DOHH2 (cell line): ENCODE measurements around the gene HAO1.

ENCODE experiments used
- EZH2phosphoT487 ChIP-seq: fragments of 200-600 bp; sonication (generic); IDR thresholded peaks from 2 replicates; pipeline ENCODE4 v1.6.1; 2017; ENCODE audit warnings: borderline replicate concordance, mild to moderate bottlenecking, antibody characterized with exemption, low read length, moderate library complexity, mixed read lengths
- TF ChIP-seq, protein P1 (sequence below): fragments of 200-600 bp; sonication (generic); IDR thresholded peaks from one replicate; pipeline ENCODE4 v1.5.1; 2014; ENCODE audit warnings: antibody characterized with exemption, mild to moderate bottlenecking, low read depth, low read length; ENCODE audit not compliant: poor library complexity, severe bottlenecking

DNA sequence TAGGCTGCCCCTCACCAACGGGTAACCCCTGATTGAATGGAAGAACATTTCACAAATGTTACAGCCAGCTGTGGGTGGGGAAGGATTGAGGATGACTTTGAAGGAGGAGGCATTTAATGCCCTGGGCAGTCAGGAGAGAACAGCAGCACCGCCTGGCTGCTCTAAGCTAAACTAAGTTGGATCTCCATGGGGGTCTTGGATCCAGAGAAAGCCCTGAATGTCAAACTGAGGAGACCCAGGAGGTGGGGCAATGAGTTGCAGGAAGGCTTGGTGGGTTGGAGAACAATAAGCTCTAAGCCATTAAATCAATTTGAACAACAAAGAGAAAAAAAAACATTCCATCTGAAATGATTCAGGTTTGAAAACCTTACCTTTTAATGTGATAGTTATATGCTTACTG lies 43.9 kb upstream of the HAO1 start:
- TF ChIP-seq, protein P1, sequence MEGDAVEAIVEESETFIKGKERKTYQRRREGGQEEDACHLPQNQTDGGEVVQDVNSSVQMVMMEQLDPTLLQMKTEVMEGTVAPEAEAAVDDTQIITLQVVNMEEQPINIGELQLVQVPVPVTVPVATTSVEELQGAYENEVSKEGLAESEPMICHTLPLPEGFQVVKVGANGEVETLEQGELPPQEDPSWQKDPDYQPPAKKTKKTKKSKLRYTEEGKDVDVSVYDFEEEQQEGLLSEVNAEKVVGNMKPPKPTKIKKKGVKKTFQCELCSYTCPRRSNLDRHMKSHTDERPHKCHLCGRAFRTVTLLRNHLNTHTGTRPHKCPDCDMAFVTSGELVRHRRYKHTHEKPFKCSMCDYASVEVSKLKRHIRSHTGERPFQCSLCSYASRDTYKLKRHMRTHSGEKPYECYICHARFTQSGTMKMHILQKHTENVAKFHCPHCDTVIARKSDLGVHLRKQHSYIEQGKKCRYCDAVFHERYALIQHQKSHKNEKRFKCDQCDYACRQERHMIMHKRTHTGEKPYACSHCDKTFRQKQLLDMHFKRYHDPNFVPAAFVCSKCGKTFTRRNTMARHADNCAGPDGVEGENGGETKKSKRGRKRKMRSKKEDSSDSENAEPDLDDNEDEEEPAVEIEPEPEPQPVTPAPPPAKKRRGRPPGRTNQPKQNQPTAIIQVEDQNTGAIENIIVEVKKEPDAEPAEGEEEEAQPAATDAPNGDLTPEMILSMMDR = no peak
- TF ChIP-seq EZH2phosphoT487 = no peak
